ENCODE results near the gene KIAA1328. TPM values are rescaled to one million over a fixed set of nuclear protein-coding genes. Genes with fewer than 3 reads are reported as not detected.
A peak's percentile ranks its signal among the peaks of the same experiment; 100 is the strongest.

Gene KIAA1328
- total and polyA plus RNA-seq, 8 donors, result 2.1 to 5.2 (median 3.6) TPM

DNA sequence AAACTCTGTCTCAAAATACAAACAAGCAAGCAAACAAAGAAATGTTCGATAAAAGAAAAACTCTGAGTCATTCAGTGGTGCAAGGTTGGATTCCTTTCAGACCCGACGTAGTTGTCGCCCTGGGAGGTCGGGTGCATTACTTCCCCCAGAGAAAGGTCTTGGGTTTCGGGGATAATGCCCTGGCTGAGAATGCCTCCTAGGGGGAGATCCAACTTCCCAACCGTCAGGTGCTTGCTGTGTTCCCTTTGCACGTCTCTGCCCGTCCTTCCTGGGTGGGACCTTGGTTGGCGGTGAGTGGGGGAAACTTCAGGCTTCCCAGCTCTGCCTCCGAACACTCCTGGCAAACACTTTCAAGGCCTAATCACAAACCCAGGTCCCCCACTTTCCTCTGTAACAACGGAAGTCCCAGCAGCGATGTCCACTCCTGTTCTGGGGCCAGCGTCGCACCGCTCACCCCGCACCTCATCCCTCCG lies 734 bp upstream of the KIAA1328 start:
- Histone ChIP-seq H3K4me3 (peak overlapping the region; percentile 66 to 83 (median 74)), H3K36me3 (no peaks in the 10 kb centered on the region), H3K27me3 (no peaks in the 10 kb centered on the region), H3K4me1 (peaks cover 0 to 6% (median 6%) of the 10 kb centered on the region in 3 donors), H3K9me3 (no peaks in the 10 kb centered on the region), H3K27ac (peak overlapping the region; percentile 76 to 84 (median 80))
- TF ChIP-seq, protein P1, sequence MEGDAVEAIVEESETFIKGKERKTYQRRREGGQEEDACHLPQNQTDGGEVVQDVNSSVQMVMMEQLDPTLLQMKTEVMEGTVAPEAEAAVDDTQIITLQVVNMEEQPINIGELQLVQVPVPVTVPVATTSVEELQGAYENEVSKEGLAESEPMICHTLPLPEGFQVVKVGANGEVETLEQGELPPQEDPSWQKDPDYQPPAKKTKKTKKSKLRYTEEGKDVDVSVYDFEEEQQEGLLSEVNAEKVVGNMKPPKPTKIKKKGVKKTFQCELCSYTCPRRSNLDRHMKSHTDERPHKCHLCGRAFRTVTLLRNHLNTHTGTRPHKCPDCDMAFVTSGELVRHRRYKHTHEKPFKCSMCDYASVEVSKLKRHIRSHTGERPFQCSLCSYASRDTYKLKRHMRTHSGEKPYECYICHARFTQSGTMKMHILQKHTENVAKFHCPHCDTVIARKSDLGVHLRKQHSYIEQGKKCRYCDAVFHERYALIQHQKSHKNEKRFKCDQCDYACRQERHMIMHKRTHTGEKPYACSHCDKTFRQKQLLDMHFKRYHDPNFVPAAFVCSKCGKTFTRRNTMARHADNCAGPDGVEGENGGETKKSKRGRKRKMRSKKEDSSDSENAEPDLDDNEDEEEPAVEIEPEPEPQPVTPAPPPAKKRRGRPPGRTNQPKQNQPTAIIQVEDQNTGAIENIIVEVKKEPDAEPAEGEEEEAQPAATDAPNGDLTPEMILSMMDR (IDR thresholded peaks at IDR 0.05), result no peak
- FAIRE-seq, result no peak
- WGBS, 2 donors, result 1% methylated on average over 18 of the region's 18 CpGs
- ATAC-seq, result peak; percentile 13 to 36 (median 24)
- peak in 2 of 6 donors; percentile 25 to 41 for DNase-seq
- intact Hi-C loops (cut with DNase I), result no loop called here

DNA sequence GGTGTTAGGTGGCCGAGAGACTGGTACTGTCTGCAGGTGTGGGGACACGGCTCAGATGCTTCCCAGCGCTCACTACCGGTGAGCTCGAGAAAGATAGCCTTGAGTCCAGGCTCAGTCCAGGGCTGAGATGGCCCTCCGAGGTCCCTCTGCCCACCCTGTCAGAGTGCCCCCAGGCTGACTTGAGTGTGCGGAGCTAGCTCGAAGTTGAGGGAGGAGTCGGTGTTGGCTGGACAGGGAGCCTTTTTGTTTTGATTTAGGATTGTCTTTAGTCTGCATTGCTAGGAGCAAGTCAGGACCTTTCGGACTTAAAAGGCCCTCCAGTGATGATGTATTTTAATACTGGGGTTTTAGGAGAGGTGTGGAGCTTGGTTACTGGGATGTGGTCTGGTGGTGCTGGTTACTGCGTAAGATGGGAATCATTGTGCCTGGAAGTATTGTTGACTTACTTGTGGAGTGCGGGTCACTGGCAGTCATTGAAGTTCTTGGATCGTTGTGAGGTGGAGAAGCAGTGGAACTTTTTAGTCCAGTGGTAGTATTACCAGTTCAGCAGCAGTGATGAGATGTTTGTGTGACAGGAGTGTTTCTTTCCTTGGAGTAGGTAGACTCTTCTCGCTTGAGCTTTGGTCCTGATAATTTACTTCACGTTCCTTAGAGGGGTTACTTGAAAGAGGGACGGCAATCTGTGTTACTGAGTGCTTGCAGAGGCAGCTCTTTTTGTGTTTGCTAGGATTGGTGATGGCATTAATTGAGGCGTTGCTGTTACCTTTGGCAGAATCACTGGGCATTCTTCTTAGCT lies 633 bp downstream of the KIAA1328 start:
- FAIRE-seq (no peak), ATAC-seq (peak in 3 of 4 donors; percentile 2 to 13 (median 8)), DNase-seq (no peak)
- Histone ChIP-seq H3K27ac (peak overlapping the region; percentile 76 to 84 (median 80)), H3K4me3 (peak overlapping the region; percentile 66 to 83 (median 74)), H3K27me3 (no peaks in the 10 kb centered on the region), H3K4me1 (peaks cover 0 to 6% (median 6%) of the 10 kb centered on the region in 3 donors), H3K9me3 (no peaks in the 10 kb centered on the region), H3K36me3 (no peaks in the 10 kb centered on the region)
- 3 to 4% methylated on average over 17 of the region's 17 CpGs for WGBS, 2 donors
- TF ChIP-seq, protein P1 (IDR thresholded peaks at IDR 0.05), result no peak
- intact Hi-C loops (cut with DNase I), result no loop called here

DNA sequence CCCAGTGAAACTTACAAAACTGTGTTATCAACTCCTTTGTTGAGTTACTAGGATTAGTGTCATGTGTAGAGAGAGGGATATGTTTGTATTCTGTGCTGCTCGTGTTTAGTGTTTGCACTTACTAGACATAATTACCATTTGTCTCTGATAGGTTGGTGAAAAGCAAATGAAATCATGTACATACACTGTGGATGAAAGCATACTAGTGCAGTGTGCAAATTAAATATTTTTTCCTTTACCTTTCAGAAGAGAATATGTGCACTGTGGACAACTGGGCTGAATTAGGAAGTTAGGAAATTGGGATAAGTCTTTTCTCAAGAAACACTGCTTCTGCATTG lies 1.2 kb downstream of the KIAA1328 start:
- H3K9me3 ChIP-seq, result no peaks in the 10 kb centered on the region
- no peaks in the 10 kb centered on the region for H3K27me3 ChIP-seq
- H3K4me1 ChIP-seq, result peaks cover 0 to 6% (median 6%) of the 10 kb centered on the region in 3 donors
- WGBS, 2 donors, result 8 to 10% methylated on average over 1 of the region's 1 CpG
- no peak for FAIRE-seq
- intact Hi-C loops (cut with DNase I), result no loop called here
- peak overlapping the region in 2 of 4 donors; percentile 66 to 77 for H3K4me3 ChIP-seq
- no peak for DNase-seq
- TF ChIP-seq, protein P1 (IDR thresholded peaks at IDR 0.05), result no peak
- no peak for ATAC-seq
- H3K36me3 ChIP-seq, result no peaks in the 10 kb centered on the region
- H3K27ac ChIP-seq, result no peak overlapping the region

DNA sequence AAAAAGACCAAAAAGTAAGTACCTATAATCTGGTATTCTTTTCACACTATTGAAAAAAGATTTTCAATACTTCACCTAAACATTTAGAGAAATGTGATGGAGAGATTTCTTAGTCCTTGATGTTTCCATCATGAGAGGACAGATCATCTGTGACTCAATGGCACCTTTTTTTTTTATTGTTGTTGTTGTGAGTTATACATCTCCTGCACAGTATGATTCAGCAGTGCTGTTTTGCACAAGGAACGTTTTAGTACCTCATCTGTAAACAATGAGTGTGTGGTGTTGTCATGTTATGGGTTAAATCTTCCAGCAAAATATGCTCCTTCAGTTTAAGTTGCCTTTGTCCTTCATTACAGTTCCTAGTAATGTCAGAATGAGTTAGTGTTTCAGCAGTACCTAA lies 2.2 kb downstream of the KIAA1328 start:
- DNase-seq (no peak), FAIRE-seq (no peak), ATAC-seq (no peak)
- no peaks in the 10 kb centered on the region for H3K9me3 ChIP-seq
- intact Hi-C loops (cut with DNase I), result no loop called here
- no peaks in the 10 kb centered on the region for H3K27me3 ChIP-seq
- H3K4me1 ChIP-seq, result peaks cover 0 to 6% (median 6%) of the 10 kb centered on the region in 3 donors
- 27 to 42% methylated on average over 1 of the region's 1 CpG for WGBS, 2 donors
- H3K27ac ChIP-seq, result no peak overlapping the region
- TF ChIP-seq, protein P1 (IDR thresholded peaks at IDR 0.05), result no peak
- no peak overlapping the region for H3K4me3 ChIP-seq
- no peaks in the 10 kb centered on the region for H3K36me3 ChIP-seq

DNA sequence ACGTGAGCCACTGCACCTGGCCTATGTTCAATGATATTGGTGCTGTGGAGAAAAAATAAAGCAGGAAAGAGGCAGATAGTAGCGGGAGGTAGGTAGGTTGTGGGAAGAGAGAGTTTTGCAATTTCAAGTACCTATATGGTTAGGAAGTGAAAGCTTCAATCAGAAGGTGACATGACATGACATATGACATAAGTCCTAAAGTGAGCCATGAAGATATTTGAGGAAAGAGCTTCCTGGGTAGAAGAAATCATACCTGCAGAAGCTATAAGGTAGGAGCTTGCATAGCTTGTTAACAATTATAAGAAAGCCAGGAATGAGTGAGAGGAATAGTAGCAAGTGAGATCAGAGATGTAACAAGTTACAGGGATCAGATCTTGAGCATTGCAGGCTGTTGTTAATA lies 4.2 kb downstream of the KIAA1328 start:
- ATAC-seq, result no peak
- no peaks in the 10 kb centered on the region for H3K36me3 ChIP-seq

More for the DNA sequence above, 4.2 kb downstream of the KIAA1328 start:
- WGBS, 2 donors, result 89 to 90% methylated on average over 2 of the region's 2 CpGs
- DNase-seq (no peak), FAIRE-seq (no peak)
- no peak overlapping the region for H3K27ac ChIP-seq
- TF ChIP-seq, protein P1 (IDR thresholded peaks at IDR 0.05), result no peak
- no peak overlapping the region for H3K4me3 ChIP-seq
- H3K4me1 ChIP-seq, result peaks cover 0 to 6% (median 6%) of the 10 kb centered on the region in 3 donors
- H3K9me3 ChIP-seq, result no peaks in the 10 kb centered on the region
- no peaks in the 10 kb centered on the region for H3K27me3 ChIP-seq
- intact Hi-C loops (cut with DNase I), result no loop called here
